ENCODE results near the gene NXPH2.

Gene NXPH2

DNA sequence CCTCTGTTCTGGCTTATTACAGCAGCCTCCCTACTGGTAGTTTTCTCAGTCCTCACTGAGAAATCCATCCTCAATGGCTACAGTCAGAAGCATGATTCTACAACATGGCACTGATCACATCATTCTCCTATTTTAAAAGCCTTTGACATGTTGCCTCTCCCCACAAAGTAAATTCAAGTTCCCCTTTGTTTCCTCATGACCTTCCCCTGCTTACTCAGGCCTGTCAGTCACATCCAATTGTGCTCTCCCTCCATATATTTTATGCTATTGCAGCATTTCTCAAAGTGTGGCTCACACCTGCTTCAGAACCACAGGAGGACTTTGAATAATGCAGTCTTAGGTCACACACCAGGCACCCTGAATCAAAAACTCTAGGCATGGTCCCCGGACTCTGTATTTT, 154.0 kb downstream of the NXPH2 start:
- TF ChIP-seq, protein P1, sequence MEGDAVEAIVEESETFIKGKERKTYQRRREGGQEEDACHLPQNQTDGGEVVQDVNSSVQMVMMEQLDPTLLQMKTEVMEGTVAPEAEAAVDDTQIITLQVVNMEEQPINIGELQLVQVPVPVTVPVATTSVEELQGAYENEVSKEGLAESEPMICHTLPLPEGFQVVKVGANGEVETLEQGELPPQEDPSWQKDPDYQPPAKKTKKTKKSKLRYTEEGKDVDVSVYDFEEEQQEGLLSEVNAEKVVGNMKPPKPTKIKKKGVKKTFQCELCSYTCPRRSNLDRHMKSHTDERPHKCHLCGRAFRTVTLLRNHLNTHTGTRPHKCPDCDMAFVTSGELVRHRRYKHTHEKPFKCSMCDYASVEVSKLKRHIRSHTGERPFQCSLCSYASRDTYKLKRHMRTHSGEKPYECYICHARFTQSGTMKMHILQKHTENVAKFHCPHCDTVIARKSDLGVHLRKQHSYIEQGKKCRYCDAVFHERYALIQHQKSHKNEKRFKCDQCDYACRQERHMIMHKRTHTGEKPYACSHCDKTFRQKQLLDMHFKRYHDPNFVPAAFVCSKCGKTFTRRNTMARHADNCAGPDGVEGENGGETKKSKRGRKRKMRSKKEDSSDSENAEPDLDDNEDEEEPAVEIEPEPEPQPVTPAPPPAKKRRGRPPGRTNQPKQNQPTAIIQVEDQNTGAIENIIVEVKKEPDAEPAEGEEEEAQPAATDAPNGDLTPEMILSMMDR (IDR thresholded peaks at IDR 0.05; ENCODE audit: low read length): no peak
- TF ChIP-seq EZH2 (IDR thresholded peaks at IDR 0.05; ENCODE audit: borderline replicate concordance, low read length): no peak
- Histone ChIP-seq H3K9me2 (ENCODE audit: low read depth, low read length) (no peaks in the 10 kb centered on the region), H3K9me3 (ENCODE audit: low read length) (no peaks in the 10 kb centered on the region), H4K20me1 (ENCODE audit: insufficient read depth, low read length) (no peaks in the 10 kb centered on the region), H3K4me1 (ENCODE audit: insufficient read depth, low read length, severe bottlenecking) (no peaks in the 10 kb centered on the region), H2AFZ (ENCODE audit: low read length) (no peak overlapping the region), H3K9ac (ENCODE audit: low read length) (no peak overlapping the region), H3K27me3 (ENCODE audit: insufficient read depth, low read length) (no peaks in the 10 kb centered on the region), H3K79me2 (ENCODE audit: insufficient read depth, low read length) (no peaks in the 10 kb centered on the region), H3K4me3 (ENCODE audit: low read depth, low read length, poor library complexity, severe bottlenecking) (no peak overlapping the region), H3K27ac (ENCODE audit: low read depth, low read length, poor library complexity, severe bottlenecking) (no peak overlapping the region), H3F3A (ENCODE audit: insufficient read depth, low read length) (no peaks in the 10 kb centered on the region), H3K4me2 (ENCODE audit: low read length) (no peak overlapping the region), H3K36me3 (ENCODE audit: insufficient read depth, low read length) (no peaks in the 10 kb centered on the region)

DNA sequence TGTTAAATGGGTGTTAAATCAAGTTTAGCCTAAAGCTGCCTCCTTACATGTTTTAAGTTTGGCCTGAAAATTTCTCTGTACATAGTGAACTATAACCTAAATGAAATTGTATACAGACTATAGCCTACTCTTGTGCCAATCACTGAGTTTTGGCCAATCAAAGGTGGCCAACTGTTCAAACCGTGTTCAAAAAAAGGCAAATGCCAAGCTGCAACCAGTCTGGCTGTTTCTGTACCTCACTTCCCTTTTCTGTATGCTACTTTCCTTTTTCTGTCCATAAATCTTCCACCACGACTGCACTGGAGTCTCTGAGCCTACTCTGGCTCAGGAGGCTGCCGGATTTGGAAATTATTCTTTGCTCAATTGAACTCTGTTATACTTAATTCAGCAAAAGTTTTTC, 157.6 kb downstream of the NXPH2 start:
- Histone ChIP-seq H3K4me3 (ENCODE audit: low read depth, low read length, poor library complexity, severe bottlenecking) (no peak overlapping the region), H3K4me1 (ENCODE audit: insufficient read depth, low read length, severe bottlenecking) (no peaks in the 10 kb centered on the region), H3K9ac (ENCODE audit: low read length) (no peak overlapping the region), H4K20me1 (ENCODE audit: insufficient read depth, low read length) (no peaks in the 10 kb centered on the region), H3K79me2 (ENCODE audit: insufficient read depth, low read length) (no peaks in the 10 kb centered on the region), H3K36me3 (ENCODE audit: insufficient read depth, low read length) (no peaks in the 10 kb centered on the region), H3K4me2 (ENCODE audit: low read length) (no peak overlapping the region), H3K9me3 (ENCODE audit: low read length) (no peaks in the 10 kb centered on the region), H3K27me3 (ENCODE audit: insufficient read depth, low read length) (no peaks in the 10 kb centered on the region; the same call in 1 of the 2 replicates), H3K27ac (ENCODE audit: low read depth, low read length, poor library complexity, severe bottlenecking) (no peak overlapping the region), H3F3A (ENCODE audit: insufficient read depth, low read length) (no peaks in the 10 kb centered on the region), H3K9me2 (ENCODE audit: low read depth, low read length) (no peaks in the 10 kb centered on the region), H2AFZ (ENCODE audit: low read length) (no peak overlapping the region)
- TF ChIP-seq, protein P1 (IDR thresholded peaks at IDR 0.05; ENCODE audit: low read length): no peak
- no peak for TF ChIP-seq EZH2 (IDR thresholded peaks at IDR 0.05; ENCODE audit: borderline replicate concordance, low read length)

DNA sequence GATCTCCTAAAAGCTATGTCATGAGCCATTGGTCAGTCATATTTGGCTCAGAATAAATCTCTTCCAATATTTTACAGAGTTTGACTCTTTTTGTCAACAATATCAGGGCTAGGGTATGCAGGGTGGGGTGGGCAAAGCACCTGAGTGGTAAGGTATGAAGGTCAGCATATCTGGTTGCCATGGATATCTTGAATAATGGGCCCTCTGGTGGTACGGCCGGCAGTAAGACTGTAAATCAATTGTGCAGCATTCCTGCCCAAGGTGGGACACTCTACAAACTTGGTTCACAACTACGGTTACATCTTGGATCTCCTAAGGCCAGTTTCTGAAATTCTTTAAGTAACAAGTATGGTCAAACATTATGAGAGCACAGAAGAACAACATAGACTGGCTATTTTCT, 159.1 kb downstream of the NXPH2 start:
- no peak overlapping the region for H3K4me2 ChIP-seq (ENCODE audit: low read length)
- no peaks in the 10 kb centered on the region for H3K9me2 ChIP-seq (ENCODE audit: low read depth, low read length)
- TF ChIP-seq EZH2 (IDR thresholded peaks at IDR 0.05; ENCODE audit: borderline replicate concordance, low read length): no peak
- TF ChIP-seq, protein P1 (IDR thresholded peaks at IDR 0.05; ENCODE audit: low read length): 0 out of 2 replicates have a peak, but pooled peaks have one; percentile 6
- H3K79me2 ChIP-seq (ENCODE audit: insufficient read depth, low read length): no peaks in the 10 kb centered on the region
- H4K20me1 ChIP-seq (ENCODE audit: insufficient read depth, low read length): no peaks in the 10 kb centered on the region
- H2AFZ ChIP-seq (ENCODE audit: low read length): no peak overlapping the region
- no peak overlapping the region for H3K4me3 ChIP-seq (ENCODE audit: low read depth, low read length, poor library complexity, severe bottlenecking)
- H3K4me1 ChIP-seq (ENCODE audit: insufficient read depth, low read length, severe bottlenecking): no peaks in the 10 kb centered on the region
- H3K27me3 ChIP-seq (ENCODE audit: insufficient read depth, low read length): no peaks in the 10 kb centered on the region; the same call in 1 of the 2 replicates
- no peaks in the 10 kb centered on the region for H3F3A ChIP-seq (ENCODE audit: insufficient read depth, low read length)
- no peaks in the 10 kb centered on the region for H3K36me3 ChIP-seq (ENCODE audit: insufficient read depth, low read length)
- no peak overlapping the region for H3K9ac ChIP-seq (ENCODE audit: low read length)
- no peaks in the 10 kb centered on the region for H3K9me3 ChIP-seq (ENCODE audit: low read length)
- H3K27ac ChIP-seq (ENCODE audit: low read depth, low read length, poor library complexity, severe bottlenecking): no peak overlapping the region
